ENCODE measurements around the gene AP2M1. TPM values are rescaled to one million over a fixed set of nuclear protein-coding genes. Genes with fewer than 3 reads are reported as not detected.
A peak's percentile ranks its signal among the peaks of the same experiment; 100 is the strongest.

The AP2M1 gene
- total and polyA plus RNA-seq, 2 of the 13 experiments (the other 11 are each of a cell fraction or from before 2014, with no cell fraction given) = 126 to 146 TPM

DNA sequence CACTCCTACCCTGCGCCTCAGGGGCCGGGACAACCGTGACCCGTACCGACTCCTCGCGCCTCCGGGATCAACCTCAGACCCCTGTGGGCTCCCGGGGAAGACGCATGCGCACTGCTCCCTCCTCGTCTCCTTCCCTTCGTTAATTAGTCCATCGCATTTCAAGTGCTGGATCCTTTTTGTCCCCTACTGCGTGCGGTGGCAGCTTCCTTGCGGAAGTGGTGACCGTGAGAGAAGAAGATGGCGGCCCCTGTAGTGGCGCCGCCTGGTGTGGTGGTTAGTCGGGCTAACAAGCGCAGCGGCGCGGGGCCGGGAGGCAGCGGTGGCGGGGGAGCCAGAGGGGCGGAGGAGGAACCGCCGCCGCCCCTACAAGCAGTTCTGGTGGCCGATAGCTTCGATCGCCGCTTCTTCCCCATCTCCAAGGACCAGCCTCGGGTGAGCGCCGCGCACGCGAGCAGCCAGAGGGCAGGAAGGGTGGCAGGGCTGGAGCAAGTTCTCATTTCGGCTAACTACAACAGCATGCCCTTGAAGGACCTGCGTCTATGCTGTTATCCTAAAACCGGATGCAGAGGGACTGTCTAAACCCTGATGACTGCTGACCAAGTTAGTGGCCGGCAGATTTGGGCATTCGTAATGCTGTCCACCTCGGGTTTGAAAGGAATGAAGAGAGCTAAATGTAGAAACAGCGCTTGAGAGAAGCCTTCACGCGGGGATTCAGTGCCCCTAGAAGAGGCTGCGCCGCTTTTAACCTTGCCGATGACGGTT lies 39.3 kb upstream of the AP2M1 start, which contains the start of gene EIF2B5 (continued):
- peak; percentile 62 for TF ChIP-seq HNRNPLL (IDR thresholded peaks at IDR 0.05; ENCODE audit: low read depth, low read length, poor library complexity, severe bottlenecking)
- TF ChIP-seq THAP11 (CRISPR knock-in tag; IDR thresholded peaks at IDR 0.05) = peak; percentile 97
- 0 out of 2 replicates have a peak, but pooled peaks have one; percentile 14 for TF ChIP-seq NKX3-1 (CRISPR knock-in tag; IDR thresholded peaks at IDR 0.05)
- no peak for TF ChIP-seq ZNF484 (CRISPR knock-in tag; IDR thresholded peaks at IDR 0.05; ENCODE audit: borderline replicate concordance, low read depth)
- TF ChIP-seq, protein P1, sequence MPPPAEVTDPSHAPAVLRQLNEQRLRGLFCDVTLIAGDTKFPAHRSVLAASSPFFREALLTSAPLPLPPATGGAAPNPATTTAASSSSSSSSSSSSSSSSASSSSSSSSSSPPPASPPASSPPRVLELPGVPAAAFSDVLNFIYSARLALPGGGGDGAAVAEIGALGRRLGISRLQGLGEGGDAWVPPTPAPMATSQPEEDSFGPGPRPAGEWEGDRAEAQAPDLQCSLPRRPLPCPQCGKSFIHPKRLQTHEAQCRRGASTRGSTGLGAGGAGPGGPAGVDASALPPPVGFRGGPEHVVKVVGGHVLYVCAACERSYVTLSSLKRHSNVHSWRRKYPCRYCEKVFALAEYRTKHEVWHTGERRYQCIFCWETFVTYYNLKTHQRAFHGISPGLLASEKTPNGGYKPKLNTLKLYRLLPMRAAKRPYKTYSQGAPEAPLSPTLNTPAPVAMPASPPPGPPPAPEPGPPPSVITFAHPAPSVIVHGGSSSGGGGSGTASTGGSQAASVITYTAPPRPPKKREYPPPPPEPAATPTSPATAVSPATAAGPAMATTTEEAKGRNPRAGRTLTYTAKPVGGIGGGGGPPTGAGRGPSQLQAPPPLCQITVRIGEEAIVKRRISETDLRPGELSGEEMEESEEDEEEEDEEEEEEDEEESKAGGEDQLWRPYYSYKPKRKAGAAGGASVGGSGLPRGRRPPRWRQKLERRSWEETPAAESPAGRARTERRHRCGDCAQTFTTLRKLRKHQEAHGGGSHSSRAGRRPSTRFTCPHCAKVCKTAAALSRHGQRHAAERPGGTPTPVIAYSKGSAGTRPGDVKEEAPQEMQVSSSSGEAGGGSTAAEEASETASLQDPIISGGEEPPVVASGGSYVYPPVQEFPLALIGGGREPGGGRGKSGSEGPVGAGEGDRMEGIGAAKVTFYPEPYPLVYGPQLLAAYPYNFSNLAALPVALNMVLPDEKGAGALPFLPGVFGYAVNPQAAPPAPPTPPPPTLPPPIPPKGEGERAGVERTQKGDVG (CRISPR knock-in tag; IDR thresholded peaks at IDR 0.05; ENCODE audit: borderline replicate concordance) = peak; percentile 10; the same call in 1 of the 2 replicates
- no peak; the same call in 1 of the 2 replicates for TF ChIP-seq ONECUT2 (CRISPR knock-in tag; IDR thresholded peaks at IDR 0.05)
- no peak for TF ChIP-seq ZNF644 (CRISPR knock-in tag; IDR thresholded peaks at IDR 0.05; ENCODE audit: low read depth)
- TF ChIP-seq IKZF1 (IDR thresholded peaks at IDR 0.05) = no peak
- TF ChIP-seq ZSCAN21 (CRISPR knock-in tag; IDR thresholded peaks at IDR 0.05; ENCODE audit: borderline replicate concordance) = 0 out of 2 replicates have a peak, but pooled peaks have one; percentile 69
- peak; percentile 65; the same call in 1 of the 2 replicates for TF ChIP-seq ZNF674 (CRISPR knock-in tag; IDR thresholded peaks at IDR 0.05; ENCODE audit: low read depth)
- no peak for TF ChIP-seq EZH2 (conservative IDR thresholded peaks at IDR 0.05; ENCODE audit: low read depth, low read length)
- no peak for TF ChIP-seq NCOR1 (IDR thresholded peaks at IDR 0.05; ENCODE audit: borderline replicate concordance, low read length)
- TF ChIP-seq TBX3 (IDR thresholded peaks at IDR 0.05; ENCODE audit: borderline replicate concordance) = peak; percentile 62; the same call in 1 of the 2 replicates
- peak; percentile 43 for TF ChIP-seq RARA (CRISPR knock-in tag; IDR thresholded peaks at IDR 0.05)
- no peak for TF ChIP-seq HOXD1 (CRISPR knock-in tag; IDR thresholded peaks at IDR 0.05)
- no peak for TF ChIP-seq ZNF34 (CRISPR knock-in tag; IDR thresholded peaks at IDR 0.05; ENCODE audit: borderline replicate concordance)
- TF ChIP-seq, protein P2, sequence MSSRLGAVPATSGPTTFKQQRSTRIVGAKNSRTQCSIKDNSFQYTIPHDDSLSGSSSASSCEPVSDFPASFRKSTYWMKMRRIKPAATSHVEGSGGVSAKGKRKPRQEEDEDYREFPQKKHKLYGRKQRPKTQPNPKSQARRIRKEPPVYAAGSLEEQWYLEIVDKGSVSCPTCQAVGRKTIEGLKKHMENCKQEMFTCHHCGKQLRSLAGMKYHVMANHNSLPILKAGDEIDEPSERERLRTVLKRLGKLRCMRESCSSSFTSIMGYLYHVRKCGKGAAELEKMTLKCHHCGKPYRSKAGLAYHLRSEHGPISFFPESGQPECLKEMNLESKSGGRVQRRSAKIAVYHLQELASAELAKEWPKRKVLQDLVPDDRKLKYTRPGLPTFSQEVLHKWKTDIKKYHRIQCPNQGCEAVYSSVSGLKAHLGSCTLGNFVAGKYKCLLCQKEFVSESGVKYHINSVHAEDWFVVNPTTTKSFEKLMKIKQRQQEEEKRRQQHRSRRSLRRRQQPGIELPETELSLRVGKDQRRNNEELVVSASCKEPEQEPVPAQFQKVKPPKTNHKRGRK (CRISPR knock-in tag; IDR thresholded peaks at IDR 0.05) = no peak
- no peak for TF ChIP-seq TBP (CRISPR knock-in tag; IDR thresholded peaks at IDR 0.05)
- peak; percentile 58; the same call in 1 of the 2 replicates for TF ChIP-seq TFDP1 (CRISPR knock-in tag; IDR thresholded peaks at IDR 0.05; ENCODE audit: borderline replicate concordance)
- TF ChIP-seq ZNF451 (CRISPR knock-in tag; IDR thresholded peaks at IDR 0.05) = no peak; the same call in 1 of the 2 replicates
- no peak for TF ChIP-seq PRMT3 (CRISPR knock-in tag; IDR thresholded peaks at IDR 0.05; ENCODE audit: borderline replicate concordance, low read depth)
- no peak for TF ChIP-seq ZNF550 (CRISPR knock-in tag; IDR thresholded peaks at IDR 0.05; ENCODE audit: borderline replicate concordance)
- peak; percentile 75 for TF ChIP-seq ZSCAN9 (CRISPR knock-in tag; IDR thresholded peaks at IDR 0.05; ENCODE audit: borderline replicate concordance)
- TF ChIP-seq TOE1 (CRISPR knock-in tag; IDR thresholded peaks at IDR 0.05) = no peak
- peak; percentile 81 for TF ChIP-seq TEAD3 (CRISPR knock-in tag; optimal IDR thresholded peaks at IDR 0.05; ENCODE audit: borderline replicate concordance)
